Fibroblast of villous mesenchyme (primary cell): Measurements from ENCODE around the gene LARP1. TPM values are rescaled to one million over a fixed set of nuclear protein-coding genes. Genes with fewer than 3 reads are reported as not detected.
"Not testable (repeated sequence)": the region's sequence is repeated elsewhere in the genome, so short reads cannot be mapped to it uniquely, and the experiment has no call there.

ENCODE experiments used
- DNase-seq: peaks from one replicate; pipeline ENCODE4 v3.0.0-alpha.2; 2010; ENCODE audit warnings: low read depth
- H3K4me3 ChIP-seq: 2 replicates; pipeline ENCODE4 v1.5.1; 2011; ENCODE audit warnings: low read depth, mild to moderate bottlenecking, low read length
- CTCF ChIP-seq: IDR thresholded peaks from 2 replicates; pipeline ENCODE4 v1.5.1; 2012; ENCODE audit warnings: low read depth, mild to moderate bottlenecking, low read length; ENCODE audit not compliant: insufficient read depth
- total RNA-seq: library from RNA; depleted of rRNA; stranded (reverse); fragments of >200 nt; gene quantifications from 2 replicates; pipeline ENCODE4 v1.2.3, GENCODE V29; 2012

Gene LARP1
- total RNA-seq, 1 donor, result 111 TPM

- DNase-seq, result no peak
- no peak overlapping the region for H3K4me3 ChIP-seq
- no peak for TF ChIP-seq CTCF
Observed at GRCh38 chr5:154737667-154738320, 17.4 kb upstream of the LARP1 start.

- peak; percentile 89 for DNase-seq
- H3K4me3 ChIP-seq, result no peak overlapping the region
- TF ChIP-seq CTCF, result no peak
Observed at GRCh38 chr5:154740483-154740882, 14.7 kb upstream of the LARP1 start.

- peak; percentile 48 for DNase-seq
- H3K4me3 ChIP-seq, result no peak overlapping the region
- no peak for TF ChIP-seq CTCF
Observed at GRCh38 chr5:154740957-154741356, 14.2 kb upstream of the LARP1 start.

GRCh38 chr5:154741415-154741814 is 13.8 kb upstream of the LARP1 start:
- no peak for DNase-seq
- H3K4me3 ChIP-seq, result no peak overlapping the region
- no peak for TF ChIP-seq CTCF

- TF ChIP-seq CTCF, result no peak
- no peak overlapping the region for H3K4me3 ChIP-seq
- no peak for DNase-seq
Observed at GRCh38 chr5:154743812-154744211, 11.4 kb upstream of the LARP1 start.

- H3K4me3 ChIP-seq, result no peak overlapping the region
- no peak for DNase-seq
- no peak for TF ChIP-seq CTCF
Observed at GRCh38 chr5:154745349-154745748, 9.8 kb upstream of the LARP1 start.

- no peak for DNase-seq
- no peak for TF ChIP-seq CTCF
- no peak overlapping the region for H3K4me3 ChIP-seq
Observed at GRCh38 chr5:154749491-154749890, 5.7 kb upstream of the LARP1 start.

GRCh38 chr5:154750641-154751040 is 4.5 kb upstream of the LARP1 start:
- H3K4me3 ChIP-seq, DNase-seq: not testable (repeated sequence)
